HepG2 (cell line): ENCODE data around the gene ZMIZ2. TPM values are rescaled to one million over a fixed set of nuclear protein-coding genes. Genes with fewer than 3 reads are reported as not detected.

ENCODE experiments used
- ATF4 ChIP-seq, 2 experiments: fragments of 450-650 bp in 1 of 2; sonication (generic) in 1 of 2; formaldehyde crosslinking; IDR thresholded peaks; 2 replicates each; pipeline versions ENCODE4 v1.5.0 to v1.8.0; 2020 to 2022; ENCODE audit warnings: mild to moderate bottlenecking in 1 of 2, missing genetic modification reagents in 1 of 2
- CTCF ChIP-seq: sonication (generic); formaldehyde crosslinking; IDR thresholded peaks from 2 replicates; pipeline ENCODE4 v1.5.0; 2020; ENCODE audit warnings: mild to moderate bottlenecking, missing genetic modification reagents, moderate library complexity
- FOSL2 ChIP-seq: sonication (generic); formaldehyde crosslinking; IDR thresholded peaks from 2 replicates; pipeline ENCODE4 v1.4.0; 2020; ENCODE audit warnings: missing genetic modification reagents
- GATA4 ChIP-seq: sonication (generic); IDR thresholded peaks from 2 replicates; pipeline ENCODE4 v1.6.1; 2016; ENCODE audit warnings: antibody characterized with exemption, low read depth, borderline replicate concordance
- GZF1 ChIP-seq: sonication (generic); formaldehyde crosslinking; IDR thresholded peaks from 2 replicates; pipeline ENCODE4 v1.5.1; 2020; ENCODE audit warnings: mild to moderate bottlenecking, missing genetic modification reagents
- HIVEP1 ChIP-seq: sonication (generic); formaldehyde crosslinking; IDR thresholded peaks from 2 replicates; pipeline ENCODE4 v1.4.0; 2020; ENCODE audit warnings: mild to moderate bottlenecking, missing genetic modification reagents
- KDM5A ChIP-seq: fragments of 200-600 bp; sonication (generic); IDR thresholded peaks from 2 replicates; pipeline ENCODE4 v1.7.0; 2018; ENCODE audit warnings: antibody characterized with exemption, mild to moderate bottlenecking, low read length, borderline replicate concordance
- MXD1 ChIP-seq: sonication (generic); formaldehyde crosslinking; IDR thresholded peaks from 2 replicates; pipeline ENCODE4 v1.4.0; 2020; ENCODE audit warnings: mild to moderate bottlenecking, missing genetic modification reagents
- NFIC ChIP-seq: IDR thresholded peaks from 2 replicates; pipeline ENCODE4 v1.6.1; 2012; ENCODE audit warnings: mild to moderate bottlenecking, low read length, inconsistent platforms
- NR0B2 ChIP-seq: sonication (generic); formaldehyde crosslinking; IDR thresholded peaks from 2 replicates; pipeline ENCODE4 v1.4.0; 2020; ENCODE audit warnings: mild to moderate bottlenecking, missing genetic modification reagents
- SAFB2 ChIP-seq: sonication (generic); formaldehyde crosslinking; IDR thresholded peaks from 2 replicates; pipeline ENCODE4 v1.5.1; 2020; ENCODE audit warnings: missing genetic modification reagents, low read depth, mild to moderate bottlenecking, borderline replicate concordance
- SYNCRIP ChIP-seq: fragments of 200-400 bp; formaldehyde crosslinking; IDR thresholded peaks from 2 replicates; pipeline ENCODE4 v1.6.1; 2018; ENCODE audit warnings: mild to moderate bottlenecking, low read depth, low read length; ENCODE audit not compliant: insufficient read depth
- TEAD2 ChIP-seq: sonication (generic); formaldehyde crosslinking; IDR thresholded peaks from 2 replicates; pipeline ENCODE4 v1.9.0; 2021; ENCODE audit warnings: missing genetic modification reagents
- ZNF280B ChIP-seq: sonication (generic); formaldehyde crosslinking; IDR thresholded peaks from 2 replicates; pipeline ENCODE4 v1.5.0; 2020; ENCODE audit warnings: missing genetic modification reagents, mild to moderate bottlenecking, borderline replicate concordance
- ZNF619 ChIP-seq: sonication (generic); formaldehyde crosslinking; IDR thresholded peaks from 2 replicates; pipeline ENCODE4 v1.4.0; 2020; ENCODE audit warnings: mild to moderate bottlenecking, missing genetic modification reagents
- ZNF687 ChIP-seq: sonication (generic); formaldehyde crosslinking; IDR thresholded peaks from 2 replicates; pipeline ENCODE4 v1.5.1; 2020; ENCODE audit warnings: mild to moderate bottlenecking, missing genetic modification reagents, moderate library complexity
- ZNF839 ChIP-seq: sonication (generic); formaldehyde crosslinking; IDR thresholded peaks from 2 replicates; pipeline ENCODE4 v1.4.0; 2020; ENCODE audit warnings: missing genetic modification reagents, mild to moderate bottlenecking, borderline replicate concordance
- ZSCAN21 ChIP-seq: sonication (generic); formaldehyde crosslinking; IDR thresholded peaks from 2 replicates; pipeline ENCODE4 v1.8.0; 2022; ENCODE audit warnings: mild to moderate bottlenecking, missing genetic modification reagents, moderate library complexity, borderline replicate concordance
- polyA plus RNA-seq, 8 experiments: library from polyadenylated mRNA; depleted of rRNA in 3 of 8; stranded (reverse) in 7 of 8; unstranded in 1 of 8; fragments of >200 nt; fragmentation: Illumina TruSeq in 4 of 8; extraction: Trizol in 4 of 8; gene quantifications; 2 replicates each; pipeline versions ENCODE4 v1.2.1 to v1.2.3, GENCODE V29; 2011 to 2016; ENCODE audit warnings: low read depth in 4 of 8, missing spikeins in 1 of 8, mixed read lengths in 1 of 8; ENCODE audit not compliant: insufficient read depth in 1 of 8
- total RNA-seq, 5 experiments: library from RNA; depleted of rRNA; stranded (reverse); fragments of >200 nt; fragmentation: Illumina TruSeq; extraction: Trizol; gene quantifications; 2 replicates each; pipeline ENCODE4 v1.2.3, GENCODE V29; 2016; ENCODE audit warnings: low read depth in 1 of 5

ZMIZ2 gene
- total and polyA plus RNA-seq, 2 of the 13 experiments (the other 11 are each of a cell fraction or from before 2014, with no cell fraction given) = 4.9 to 7.9 TPM

GRCh38 chr7:44748948-44749731, 493 bp downstream of the ZMIZ2 start (continued):
- TF ChIP-seq NFIC = no peak
- no peak for TF ChIP-seq NR0B2 (CRISPR knock-in tag)
- TF ChIP-seq KDM5A = 0 out of 2 replicates have a peak, but pooled peaks have one; percentile 0
- no peak for TF ChIP-seq GZF1 (CRISPR knock-in tag)
- 0 out of 2 replicates have a peak, but pooled peaks have one; percentile 58 for TF ChIP-seq HIVEP1
- no peak for TF ChIP-seq SYNCRIP
- 0 out of 2 replicates have a peak, but pooled peaks have one; percentile 33 for TF ChIP-seq ZNF280B
- no peak for TF ChIP-seq FOSL2
- TF ChIP-seq ZNF839 (CRISPR knock-in tag) = 0 out of 2 replicates have a peak, but pooled peaks have one; percentile 25
- TF ChIP-seq GATA4 = no peak
- no peak for TF ChIP-seq ATF4 (CRISPR knock-in tag; IDR thresholded peaks at IDR 0.05)
- no peak for TF ChIP-seq CTCF
- no peak for TF ChIP-seq MXD1 (CRISPR knock-in tag)
- TF ChIP-seq ZNF687 = peak; percentile 54; the same call in 1 of the 2 replicates
- TF ChIP-seq SAFB2 (CRISPR knock-in tag) = 0 out of 2 replicates have a peak, but pooled peaks have one; percentile 37
- no peak for TF ChIP-seq TEAD2 (CRISPR knock-in tag)
- no peak for TF ChIP-seq ZNF619 (CRISPR knock-in tag)
- peak; percentile 24; the same call in 1 of the 2 replicates for TF ChIP-seq ZSCAN21 (CRISPR knock-in tag)
